H9 (cell line): ENCODE data around the gene DCLRE1B. TPM values are rescaled to one million over a fixed set of nuclear protein-coding genes. Genes with fewer than 3 reads are reported as not detected.

Experiments
- DNase-seq: peaks from one replicate; pipeline ENCODE4 v3.0.0-alpha.2; 2017
- H2AFZ ChIP-seq: one replicate; pipeline ENCODE4 v1.6.1; 2013; ENCODE audit warnings: mild to moderate bottlenecking, low read length, control low read depth, moderate library complexity
- H2AK5ac ChIP-seq: 2 replicates; pipeline ENCODE4 v1.6.1; 2013; ENCODE audit warnings: low read length, control low read depth, mixed read lengths; ENCODE audit not compliant: insufficient read length
- H2BK120ac ChIP-seq: one replicate; pipeline ENCODE4 v1.6.1; 2013; ENCODE audit warnings: low read depth, mild to moderate bottlenecking, low read length, control low read depth, inconsistent platforms; ENCODE audit not compliant: poor library complexity, severe bottlenecking
- H2BK12ac ChIP-seq: 2 replicates; pipeline ENCODE4 v1.6.1; 2013; ENCODE audit warnings: low read length, control low read depth, mixed read lengths, low read depth; ENCODE audit not compliant: insufficient read length
- H2BK15ac ChIP-seq: 2 replicates; pipeline ENCODE4 v1.6.1; 2013; ENCODE audit warnings: low read depth, low read length, control low read depth
- H2BK20ac ChIP-seq: one replicate; pipeline ENCODE4 v1.6.1; 2013; ENCODE audit warnings: low read depth, mild to moderate bottlenecking, low read length, control low read depth, inconsistent platforms; ENCODE audit not compliant: poor library complexity, severe bottlenecking
- H2BK5ac ChIP-seq: 2 replicates; pipeline ENCODE4 v1.6.1; 2013; ENCODE audit warnings: low read length, control low read depth, mixed read lengths; ENCODE audit not compliant: insufficient read length
- H3K14ac ChIP-seq: 2 replicates; pipeline ENCODE4 v1.6.1; 2013; ENCODE audit warnings: low read length, control low read depth; ENCODE audit not compliant: insufficient read depth
- H3K18ac ChIP-seq: 2 replicates; pipeline ENCODE4 v1.6.1; 2013; ENCODE audit warnings: low read depth, mild to moderate bottlenecking, mixed read lengths, low read length, control low read depth; ENCODE audit not compliant: insufficient read length
- H3K23ac ChIP-seq: 2 replicates; pipeline ENCODE4 v1.6.1; 2013; ENCODE audit warnings: low read length, control low read depth, mixed read lengths, low read depth; ENCODE audit not compliant: insufficient read length
- H3K23me2 ChIP-seq: 2 replicates; pipeline ENCODE4 v1.6.1; 2013; ENCODE audit warnings: low read depth, mild to moderate bottlenecking, mixed read lengths, low read length, control low read depth; ENCODE audit not compliant: insufficient read length, poor library complexity, severe bottlenecking
- H3K27ac ChIP-seq: 2 replicates; pipeline ENCODE4 v1.5.1; 2013; ENCODE audit warnings: low read length, control low read depth, mixed read lengths, low read depth; ENCODE audit not compliant: insufficient read length
- H3K27me3 ChIP-seq: 2 replicates; pipeline ENCODE4 v1.6.1; 2013; ENCODE audit warnings: low read length, control low read depth, inconsistent platforms; ENCODE audit not compliant: insufficient read depth
- H3K4ac ChIP-seq: 2 replicates; pipeline ENCODE4 v1.6.1; 2013; ENCODE audit warnings: low read depth, mild to moderate bottlenecking, control low read depth, inconsistent platforms, low read length, moderate library complexity
- H3K4me1 ChIP-seq: 2 replicates; pipeline ENCODE4 v1.6.1; 2013; ENCODE audit warnings: low read length, control low read depth, inconsistent platforms; ENCODE audit not compliant: insufficient read depth
- H3K4me2 ChIP-seq: 2 replicates; pipeline ENCODE4 v1.6.1; 2013; ENCODE audit warnings: low read length, control low read depth, mixed read lengths; ENCODE audit not compliant: insufficient read length, insufficient read depth
- H3K56ac ChIP-seq: 2 replicates; pipeline ENCODE4 v1.6.1; 2013; ENCODE audit warnings: low read depth, mild to moderate bottlenecking, mixed read lengths, low read length, control low read depth; ENCODE audit not compliant: insufficient read length
- H3K79me1 ChIP-seq: 2 replicates; pipeline ENCODE4 v1.6.1; 2013; ENCODE audit warnings: low read depth, mild to moderate bottlenecking, moderate library complexity, low read length, control low read depth, inconsistent platforms; ENCODE audit not compliant: insufficient read depth, poor library complexity, severe bottlenecking
- H3K79me2 ChIP-seq: 2 replicates; pipeline ENCODE4 v1.6.1; 2013; ENCODE audit warnings: low read length, control low read depth, inconsistent platforms; ENCODE audit not compliant: insufficient read depth
- H3K9ac ChIP-seq: 2 replicates; pipeline ENCODE4 v1.6.1; 2013; ENCODE audit warnings: low read length, control low read depth, mixed read lengths; ENCODE audit not compliant: insufficient read length; ENCODE audit errors: extremely low read depth
- H3K9me3 ChIP-seq: one replicate; pipeline ENCODE4 v1.6.1; 2013; ENCODE audit warnings: low read depth, low read length, inconsistent platforms; ENCODE audit not compliant: control insufficient read depth
- H3T11ph ChIP-seq: one replicate; pipeline ENCODE4 v1.6.1; 2013; ENCODE audit warnings: mild to moderate bottlenecking, low read length, control low read depth, inconsistent platforms
- H4K20me1 ChIP-seq: one replicate; pipeline ENCODE4 v1.6.1; 2013; ENCODE audit not compliant: control insufficient read depth, insufficient read length, insufficient read depth
- H4K5ac ChIP-seq: 2 replicates; pipeline ENCODE4 v1.6.1; 2013; ENCODE audit warnings: low read depth, mild to moderate bottlenecking, mixed read lengths, low read length, control low read depth; ENCODE audit not compliant: insufficient read length
- H4K8ac ChIP-seq: replicated peaks from 2 replicates; pipeline ENCODE4 v1.6.1; 2013; ENCODE audit warnings: low read length, control low read depth, mixed read lengths, low read depth; ENCODE audit not compliant: insufficient read length
- H4K91ac ChIP-seq: 2 replicates; pipeline ENCODE4 v1.6.1; 2013; ENCODE audit warnings: low read depth, mild to moderate bottlenecking, moderate library complexity, mixed read lengths, low read length, control low read depth; ENCODE audit not compliant: insufficient read length
- H3K27ac Mint-ChIP-seq, 3 experiments: 2 replicates in 2 of 3; 3 replicates in 1 of 3; pipeline ENCODE4 v1.8.0; 2020 to 2021; ENCODE audit warnings: mixed read lengths in 3 of 3, mild to moderate bottlenecking in 1 of 3, moderate library complexity in 1 of 3
- H3K27me3 Mint-ChIP-seq: 2 replicates; pipeline ENCODE4 v1.8.0; 2021; ENCODE audit warnings: low read depth, mild to moderate bottlenecking, moderate library complexity, mixed read lengths
- H3K36me3 Mint-ChIP-seq, 3 experiments: 2 replicates in 2 of 3; 3 replicates in 1 of 3; pipeline ENCODE4 v1.8.0; 2020 to 2021; ENCODE audit warnings: low read depth in 3 of 3, mixed read lengths in 3 of 3; ENCODE audit not compliant: insufficient read depth in 1 of 3
- H3K4me1 Mint-ChIP-seq, 2 experiments: 2 replicates each; pipeline ENCODE4 v1.8.0; 2020; ENCODE audit warnings: mixed read lengths in 2 of 2
- H3K4me3 Mint-ChIP-seq, 2 experiments: 2 replicates in 1 of 2; 3 replicates in 1 of 2; pipeline ENCODE4 v1.8.0; 2020 to 2021; ENCODE audit warnings: mild to moderate bottlenecking in 2 of 2, mixed read lengths in 2 of 2, moderate library complexity in 1 of 2
- H3K9me3 Mint-ChIP-seq, 2 experiments: 2 replicates in 1 of 2; 3 replicates in 1 of 2; pipeline ENCODE4 v1.8.0; 2020; ENCODE audit warnings: mild to moderate bottlenecking in 2 of 2, mixed read lengths in 2 of 2, moderate library complexity in 1 of 2
- CTCF ChIP-seq: fragments of 200-600 bp; sonication (generic); conservative IDR thresholded peaks from 3 replicates; pipeline ENCODE4 v1.8.0; 2021; ENCODE audit warnings: antibody characterized with exemption, mild to moderate bottlenecking
- WGBS: extraction: QIAGEN DNeasy Blood & Tissue Kit; methylation state at CpG from one replicate; pipeline ENCODE4 v1.1.7; 2013; ENCODE audit warnings: missing lambda C conversion rate, low lambda C conversion rate, mixed read lengths; ENCODE audit not compliant: insufficient read length; ENCODE audit errors: extremely low coverage; 5-methylcytosine and 5-hydroxymethylcytosine counted together
- total RNA-seq: library from RNA; stranded (reverse); gene quantifications from 2 replicates; pipeline ENCODE4 v1.2.1, GENCODE V29; 2021

The DCLRE1B gene
- total RNA-seq, 1 experiment from 2014 or later, result 13.4 TPM

- no peak overlapping the region for H2BK20ac ChIP-seq
- H3K18ac ChIP-seq, result peak overlapping the region; percentile 10
- no peaks in the 10 kb centered on the region for H4K20me1 ChIP-seq
- DNase-seq, result no peak
- no peak overlapping the region for H3K56ac ChIP-seq
- no peak overlapping the region for H3T11ph ChIP-seq
- no peak overlapping the region for H4K91ac ChIP-seq
- H3K23me2 ChIP-seq, result peaks cover 16% of the 10 kb centered on the region
- no peak overlapping the region for H3K23ac ChIP-seq
- no CpG with 5 or more reads among the region's 64 CpGs for WGBS
- no peaks in the 10 kb centered on the region for H3K4me1 ChIP-seq
- peak overlapping the region; percentile 48 for H3K9ac ChIP-seq
- H3K4me2 ChIP-seq, result peak overlapping the region; percentile 97
- H3K4me1 Mint-ChIP-seq, result peaks cover 33 to 36% of the 10 kb centered on the region in 2 experiments
- H4K5ac ChIP-seq, result no peak overlapping the region
- peak overlapping the region; percentile 47 for H3K14ac ChIP-seq
- no peaks in the 10 kb centered on the region for H3K27me3 ChIP-seq
- peak overlapping the region in 2 of 3 experiments; percentile 26 to 85; a peak in 3 of 7 replicates for H3K27ac Mint-ChIP-seq
- H3K36me3 Mint-ChIP-seq, result no peaks in the 10 kb centered on the region
- H3K79me2 ChIP-seq, result peaks cover 10% of the 10 kb centered on the region; the same call in 1 of the 2 replicates
- no peak overlapping the region for H2BK12ac ChIP-seq
- H3K4ac ChIP-seq, result no peak overlapping the region
- H2AFZ ChIP-seq, result no peak overlapping the region
- no peak overlapping the region for H2BK5ac ChIP-seq
- TF ChIP-seq CTCF, result no peak; the same call in 1 of the 3 replicates
- H2BK120ac ChIP-seq, result no peak overlapping the region
- H3K9me3 ChIP-seq, result no peaks in the 10 kb centered on the region
- H4K8ac ChIP-seq, result no peak overlapping the region
- H3K27ac ChIP-seq, result no peak overlapping the region
- no peak overlapping the region for H2BK15ac ChIP-seq
- H3K4me3 Mint-ChIP-seq, result peak overlapping the region; percentile 90 to 92
- H3K27me3 Mint-ChIP-seq, result peaks cover 4% of the 10 kb centered on the region
- no peaks in the 10 kb centered on the region for H3K79me1 ChIP-seq
- H3K9me3 Mint-ChIP-seq, result no peaks in the 10 kb centered on the region
- no peak overlapping the region for H2AK5ac ChIP-seq
Measured at GRCh38 chr1:113929750-113930498, 24.8 kb downstream of the DCLRE1B start.
